Loucy (cell line): ENCODE measurements around the gene CFAP126.
"Not testable (repeated sequence)": the region's sequence is repeated elsewhere in the genome, so short reads cannot be mapped to it uniquely, and the experiment has no call there.

ENCODE experiments used
- H2AFZ ChIP-seq: fragments of 200-600 bp; sonication (generic); 2 replicates; pipeline ENCODE4 v1.6.0; 2016; ENCODE audit warnings: antibody characterized with exemption, mild to moderate bottlenecking, low read length, moderate library complexity
- H3F3A ChIP-seq: fragments of 200-600 bp; 2 replicates; pipeline ENCODE4 v1.6.0; 2016; ENCODE audit warnings: antibody characterized with exemption, low read depth, mild to moderate bottlenecking
- H3K27me3 ChIP-seq: fragments of 200-600 bp; sonication (generic); 2 replicates; pipeline ENCODE4 v1.6.1; 2014; ENCODE audit warnings: low read length, mild to moderate bottlenecking; ENCODE audit not compliant: insufficient read depth, poor library complexity, severe bottlenecking
- H3K36me3 ChIP-seq: fragments of 200-600 bp; sonication (generic); 2 replicates; pipeline ENCODE4 v1.6.1; 2016; ENCODE audit warnings: low read length; ENCODE audit not compliant: insufficient read depth
- H3K4me1 ChIP-seq: fragments of 200-600 bp; sonication (generic); 2 replicates; pipeline ENCODE4 v1.5.1; 2014; ENCODE audit warnings: low read length, mild to moderate bottlenecking; ENCODE audit not compliant: insufficient read depth, poor library complexity, severe bottlenecking
- H3K4me2 ChIP-seq: fragments of 200-600 bp; sonication (generic); 2 replicates; pipeline ENCODE4 v1.6.0; 2014; ENCODE audit warnings: antibody characterized with exemption, low read length, low read depth, mild to moderate bottlenecking; ENCODE audit not compliant: poor library complexity, severe bottlenecking
- H3K4me3 ChIP-seq: fragments of 200-600 bp; sonication (generic); 2 replicates; pipeline ENCODE4 v1.5.1; 2014; ENCODE audit warnings: low read length, mild to moderate bottlenecking, mixed read lengths; ENCODE audit not compliant: poor library complexity, severe bottlenecking
- H3K79me2 ChIP-seq: fragments of 200-600 bp; sonication (generic); 2 replicates; pipeline ENCODE4 v1.6.1; 2014; ENCODE audit warnings: low read length; ENCODE audit not compliant: insufficient read depth
- H3K9ac ChIP-seq: fragments of 200-600 bp; sonication (generic); 2 replicates; pipeline ENCODE4 v1.6.0; 2014; ENCODE audit warnings: mild to moderate bottlenecking, low read depth, low read length, moderate library complexity; ENCODE audit not compliant: poor library complexity, severe bottlenecking
- H3K9me2 ChIP-seq: fragments of 200-600 bp; sonication (generic); replicated peaks from 2 replicates; pipeline ENCODE4 v1.6.1; 2016; ENCODE audit warnings: low read depth, low read length, mixed read lengths
- H3K9me3 ChIP-seq: fragments of 200-600 bp; sonication (generic); 2 replicates; pipeline ENCODE4 v1.6.1; 2014; ENCODE audit warnings: mild to moderate bottlenecking, antibody characterized with exemption, low read length, low read depth; ENCODE audit not compliant: insufficient read depth
- H4K20me1 ChIP-seq: fragments of 200-600 bp; sonication (generic); 2 replicates; pipeline ENCODE4 v1.6.0; 2014; ENCODE audit warnings: antibody characterized with exemption, low read length, mild to moderate bottlenecking; ENCODE audit not compliant: insufficient read depth, poor library complexity, severe bottlenecking
- EZH2phosphoT487 ChIP-seq: fragments of 200-600 bp; IDR thresholded peaks from 2 replicates; pipeline ENCODE4 v1.6.1; 2018; ENCODE audit warnings: antibody characterized with exemption, mild to moderate bottlenecking, moderate library complexity, borderline replicate concordance
- TF ChIP-seq, protein P1 (sequence below): fragments of 200-600 bp; sonication (generic); conservative IDR thresholded peaks from 2 replicates; pipeline ENCODE4 v1.5.1; 2014; ENCODE audit warnings: mild to moderate bottlenecking, antibody characterized with exemption, low read length

Gene CFAP126

DNA sequence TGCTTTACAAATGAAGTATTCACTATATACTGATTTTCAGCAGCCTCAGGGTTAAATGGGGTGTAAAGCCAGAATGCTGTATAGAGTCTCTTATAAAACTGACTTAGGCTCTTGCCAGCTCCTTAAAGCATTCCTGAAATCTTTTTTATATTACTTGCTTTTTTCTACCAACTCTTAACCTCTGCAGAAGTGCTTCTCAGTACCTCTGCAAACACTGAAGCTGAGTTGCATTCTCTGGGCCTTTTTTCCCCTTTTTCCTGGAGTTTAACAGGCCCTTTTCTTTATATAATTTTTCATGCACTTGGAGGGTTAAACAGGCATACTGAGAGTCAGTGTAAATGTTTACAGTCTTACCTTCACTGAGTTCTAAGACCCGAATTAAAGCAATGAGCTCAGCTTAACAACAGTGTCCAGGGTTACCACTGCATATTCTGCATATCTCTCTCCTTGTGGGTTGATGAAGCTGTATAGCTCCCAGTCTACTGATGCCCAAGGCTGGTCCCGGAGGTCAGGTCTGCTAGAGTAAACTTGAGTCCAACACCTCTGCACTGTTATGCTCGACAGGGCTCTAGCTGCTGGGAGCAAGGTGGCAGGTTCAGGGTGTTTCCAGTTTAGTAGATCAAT, 40.9 kb upstream of the CFAP126 start:
- Histone ChIP-seq H3K36me3 (no peaks in the 10 kb centered on the region), H3K4me2 (no peak overlapping the region), H3K79me2 (no peaks in the 10 kb centered on the region)

DNA sequence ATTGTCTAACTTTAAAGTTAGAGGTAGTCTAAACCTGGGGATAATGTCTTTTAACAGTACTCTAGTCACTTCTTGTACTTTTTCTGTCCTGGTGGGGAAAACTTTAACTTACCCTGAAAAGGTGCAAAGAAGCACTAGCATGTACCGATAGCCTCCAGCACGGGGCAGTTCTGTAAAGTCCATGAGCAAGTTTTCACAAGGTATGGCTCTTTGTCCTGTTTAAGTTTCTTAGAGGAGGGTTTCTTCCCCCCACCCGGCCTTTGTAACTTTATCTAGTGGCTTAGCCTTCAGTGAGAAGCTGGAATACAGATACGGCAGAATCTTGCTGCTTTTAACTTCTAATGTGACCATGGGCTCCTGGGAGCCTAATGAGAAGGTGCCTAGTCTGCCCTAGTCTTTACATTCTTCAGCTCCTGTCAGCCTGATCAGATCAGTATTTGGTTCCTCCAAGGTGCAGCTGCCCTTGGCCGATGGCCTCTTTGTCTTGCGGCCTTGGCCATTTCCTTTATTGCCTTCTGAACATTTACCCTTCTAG, 39.8 kb upstream of the CFAP126 start:
- Histone ChIP-seq H3K79me2 (no peaks in the 10 kb centered on the region), H3K4me2 (no peak overlapping the region), H3K36me3 (no peaks in the 10 kb centered on the region), H2AFZ (no peak overlapping the region), H3K27me3 (no peaks in the 10 kb centered on the region), H3K9me3 (no peaks in the 10 kb centered on the region), H3F3A (no peaks in the 10 kb centered on the region), H3K9ac (no peak overlapping the region), H4K20me1 (no peaks in the 10 kb centered on the region), H3K4me3 (no peak overlapping the region), H3K9me2 (no peaks in the 10 kb centered on the region), H3K4me1 (no peaks in the 10 kb centered on the region)
- TF ChIP-seq, protein P1, sequence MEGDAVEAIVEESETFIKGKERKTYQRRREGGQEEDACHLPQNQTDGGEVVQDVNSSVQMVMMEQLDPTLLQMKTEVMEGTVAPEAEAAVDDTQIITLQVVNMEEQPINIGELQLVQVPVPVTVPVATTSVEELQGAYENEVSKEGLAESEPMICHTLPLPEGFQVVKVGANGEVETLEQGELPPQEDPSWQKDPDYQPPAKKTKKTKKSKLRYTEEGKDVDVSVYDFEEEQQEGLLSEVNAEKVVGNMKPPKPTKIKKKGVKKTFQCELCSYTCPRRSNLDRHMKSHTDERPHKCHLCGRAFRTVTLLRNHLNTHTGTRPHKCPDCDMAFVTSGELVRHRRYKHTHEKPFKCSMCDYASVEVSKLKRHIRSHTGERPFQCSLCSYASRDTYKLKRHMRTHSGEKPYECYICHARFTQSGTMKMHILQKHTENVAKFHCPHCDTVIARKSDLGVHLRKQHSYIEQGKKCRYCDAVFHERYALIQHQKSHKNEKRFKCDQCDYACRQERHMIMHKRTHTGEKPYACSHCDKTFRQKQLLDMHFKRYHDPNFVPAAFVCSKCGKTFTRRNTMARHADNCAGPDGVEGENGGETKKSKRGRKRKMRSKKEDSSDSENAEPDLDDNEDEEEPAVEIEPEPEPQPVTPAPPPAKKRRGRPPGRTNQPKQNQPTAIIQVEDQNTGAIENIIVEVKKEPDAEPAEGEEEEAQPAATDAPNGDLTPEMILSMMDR = no peak
- no peak for TF ChIP-seq EZH2phosphoT487

More for the DNA sequence above, 40.9 kb upstream of the CFAP126 start:
- H2AFZ ChIP-seq = no peak overlapping the region
- no peaks in the 10 kb centered on the region for H3K9me3 ChIP-seq
- no peak overlapping the region for H3K4me3 ChIP-seq
- H3K27me3 ChIP-seq = no peaks in the 10 kb centered on the region
- no peaks in the 10 kb centered on the region for H4K20me1 ChIP-seq
- no peaks in the 10 kb centered on the region for H3K9me2 ChIP-seq
- H3F3A ChIP-seq = no peaks in the 10 kb centered on the region
- H3K4me1 ChIP-seq = no peaks in the 10 kb centered on the region
- H3K9ac ChIP-seq = no peak overlapping the region
- TF ChIP-seq, protein P1 = no peak
- TF ChIP-seq EZH2phosphoT487 = no peak

DNA sequence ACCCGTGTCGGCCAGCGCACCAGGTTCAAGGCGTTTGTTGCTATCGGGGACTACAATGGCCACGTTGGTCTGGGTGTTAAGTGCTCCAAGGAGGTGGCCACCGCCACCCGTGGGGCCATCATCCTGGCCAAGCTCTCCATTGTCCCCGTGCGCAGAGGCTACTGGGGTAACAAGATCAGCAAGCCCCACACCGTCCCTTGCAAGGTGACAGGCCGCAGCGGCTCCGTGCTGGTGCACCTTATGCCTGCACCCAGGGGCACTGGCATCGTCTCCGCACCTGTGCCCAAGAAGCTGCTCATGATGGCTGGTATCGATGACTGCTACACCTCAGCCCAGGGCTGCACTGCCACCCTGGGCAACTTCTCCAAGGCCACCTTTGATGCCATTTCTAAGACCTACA, 38.9 kb upstream of the CFAP126 start:
- H3K79me2 ChIP-seq, H3K36me3 ChIP-seq, H3K9me2 ChIP-seq, H3K27me3 ChIP-seq, H3K9me3 ChIP-seq, H3K4me2 ChIP-seq, H3K9ac ChIP-seq, H4K20me1 ChIP-seq, H3K4me1 ChIP-seq, H3K4me3 ChIP-seq, H2AFZ ChIP-seq, H3F3A ChIP-seq: not testable (repeated sequence)

DNA sequence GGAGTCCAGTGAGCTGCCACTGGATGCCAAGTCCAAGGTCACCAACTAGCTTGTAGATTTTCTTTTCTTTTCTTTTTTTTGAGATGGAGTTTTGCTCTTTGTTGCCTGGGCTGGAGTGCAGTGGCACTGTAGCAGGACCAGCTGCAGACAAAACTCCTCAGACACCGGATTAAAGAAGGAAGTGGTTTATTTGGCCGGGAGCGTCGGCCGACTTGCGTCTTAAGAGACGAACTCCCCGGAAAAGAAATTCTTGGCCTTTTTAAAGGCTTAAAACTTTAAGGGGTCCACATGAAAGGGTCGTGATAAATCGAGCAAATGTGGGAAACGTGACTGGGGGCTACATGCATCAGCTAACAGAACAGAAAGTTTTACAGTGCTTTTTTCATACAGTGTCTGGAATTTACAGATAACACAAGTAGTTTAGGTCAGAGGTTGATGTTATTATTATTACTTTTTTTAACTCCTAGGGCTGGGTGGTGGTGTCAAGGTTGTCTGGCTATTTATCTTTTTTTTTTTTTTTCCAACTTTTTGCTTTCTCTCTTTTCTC, 36.4 kb upstream of the CFAP126 start:
- Histone ChIP-seq H3F3A (peaks cover 2% of the 10 kb centered on the region; the same call in 1 of the 2 replicates), H3K4me1 (peaks cover 7% of the 10 kb centered on the region), H2AFZ (no peak overlapping the region), H3K36me3 (no peaks in the 10 kb centered on the region), H3K79me2 (no peaks in the 10 kb centered on the region), H4K20me1 (no peaks in the 10 kb centered on the region), H3K4me3 (no peak overlapping the region), H3K9me2 (no peaks in the 10 kb centered on the region), H3K4me2 (no peak overlapping the region), H3K27me3 (no peaks in the 10 kb centered on the region), H3K9ac (no peak overlapping the region), H3K9me3 (no peaks in the 10 kb centered on the region)
- TF ChIP-seq EZH2phosphoT487 = no peak
- TF ChIP-seq, protein P1 = no peak
